HG02798 (cell line): ENCODE results near the gene CCDC197.

Source experiments
- ATAC-seq: cut with Tn5 transposase; IDR thresholded peaks from one replicate; pipeline ENCODE4 v1.9.1; 2021; ENCODE audit warnings: mild to moderate bottlenecking; ENCODE audit not compliant: unreplicated experiment, poor library complexity

The CCDC197 gene

GRCh38 chr14:94052199-94052598 is 55.1 kb downstream of the CCDC197 start:
- ATAC-seq, result no peak

- ATAC-seq, result no peak
These were observed 55.6 kb downstream of the CCDC197 start for GRCh38 chr14:94052662-94053061.

- no peak for ATAC-seq
These were observed 57.3 kb downstream of the CCDC197 start for GRCh38 chr14:94054401-94054800.

DNA sequence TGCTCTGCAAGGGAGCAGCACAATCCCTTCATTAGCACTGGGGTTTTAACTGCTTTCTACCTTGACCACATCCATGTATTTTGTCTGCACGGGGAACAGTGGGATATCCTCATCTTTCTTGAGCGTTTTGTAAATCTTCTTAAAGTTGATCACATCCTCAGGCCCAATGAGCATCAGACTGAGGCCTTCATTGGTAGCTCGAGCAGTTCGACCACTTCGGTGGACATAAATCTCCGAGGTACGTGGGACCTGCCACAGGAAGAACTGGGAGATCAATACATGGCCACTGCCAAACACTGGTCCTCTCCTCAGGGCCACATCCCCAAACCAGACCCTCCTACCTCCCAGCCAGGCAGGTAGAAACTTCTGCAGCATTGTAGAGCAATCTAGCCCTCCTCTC is 57.8 kb downstream of the CCDC197 start:
- no peak for ATAC-seq

DNA sequence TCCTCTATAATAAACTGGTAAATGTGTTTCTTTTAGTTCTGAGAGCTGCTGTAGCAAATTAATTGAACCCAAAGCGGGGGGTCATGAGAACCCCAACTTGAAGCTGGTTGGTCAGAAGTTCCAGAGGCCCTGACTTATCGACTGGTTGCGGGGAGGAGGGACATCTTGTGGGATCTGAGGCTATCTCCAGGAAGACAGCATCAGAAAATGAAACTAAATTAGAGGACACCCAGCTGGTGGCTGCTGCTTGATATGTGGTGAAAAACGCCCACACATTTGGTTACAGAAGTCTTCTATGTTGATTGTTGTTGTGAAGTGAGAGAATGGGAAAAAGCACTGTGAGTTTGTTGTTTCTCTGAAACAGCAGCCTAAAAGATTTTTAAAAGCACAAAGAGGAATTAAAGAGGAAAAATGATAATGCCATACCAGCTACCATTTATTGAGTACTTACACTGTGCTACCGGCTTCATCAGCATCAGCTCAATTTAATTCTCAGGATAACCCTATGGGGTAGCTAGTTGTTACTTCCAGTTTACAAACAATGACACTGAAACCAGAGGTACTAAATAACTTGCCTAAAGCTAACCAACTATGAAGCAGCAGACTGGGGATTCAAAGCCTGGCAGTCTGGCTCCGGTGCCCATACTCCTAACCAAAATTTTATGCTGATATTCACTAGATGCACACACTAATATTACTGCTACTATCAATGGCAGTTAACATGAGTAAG is 59.6 kb downstream of the CCDC197 start:
- ATAC-seq, result peak; percentile 87

GRCh38 chr14:94058128-94058673 is 61.1 kb downstream of the CCDC197 start:
- ATAC-seq, result no peak
